ENCODE results near the gene ADGRF1.
"Not testable (repeated sequence)": the region's sequence is repeated elsewhere in the genome, so short reads cannot be mapped to it uniquely, and the experiment has no call there.

Gene ADGRF1

GRCh38 chr6:46990818-46991510 lies 51.2 kb downstream of the ADGRF1 start:
- peak; percentile 42 for TF ChIP-seq CTCF (IDR thresholded peaks at IDR 0.05; ENCODE audit: low read depth, low read length)
- H3K4me3 ChIP-seq (ENCODE audit: low read depth, low read length) = not testable (repeated sequence)
- peak; percentile 60 for DNase-seq (ENCODE audit: low read depth)

- no peak for TF ChIP-seq MYC (IDR thresholded peaks at IDR 0.05; ENCODE audit: low read depth, low read length)
- no peak for TF ChIP-seq MAX (IDR thresholded peaks at IDR 0.05; ENCODE audit: low read depth, low read length)
- no peak for TF ChIP-seq POLR2A (IDR thresholded peaks at IDR 0.05; ENCODE audit: extremely low read depth, insufficient read length)
- TF ChIP-seq CTCF (IDR thresholded peaks at IDR 0.05; ENCODE audit: low read depth, low read length) = no peak
- no peak overlapping the region for H3K4me3 ChIP-seq (ENCODE audit: low read depth, low read length)
- no peak for DNase-seq (ENCODE audit: low read depth)
Observed at GRCh38 chr6:46990031-46990644, 52.0 kb downstream of the ADGRF1 start.

GRCh38 chr6:46989398-46989797 lies 52.7 kb downstream of the ADGRF1 start:
- TF ChIP-seq POLR2A (IDR thresholded peaks at IDR 0.05; ENCODE audit: extremely low read depth, insufficient read length) = no peak
- TF ChIP-seq MAX (IDR thresholded peaks at IDR 0.05; ENCODE audit: low read depth, low read length) = no peak
- no peak for TF ChIP-seq CTCF (IDR thresholded peaks at IDR 0.05; ENCODE audit: low read depth, low read length)
- no peak for TF ChIP-seq MYC (IDR thresholded peaks at IDR 0.05; ENCODE audit: low read depth, low read length)
- DNase-seq (ENCODE audit: low read depth) = no peak
- H3K4me3 ChIP-seq (ENCODE audit: low read depth, low read length) = no peak overlapping the region

GRCh38 chr6:46985943-46986342 lies 56.2 kb downstream of the ADGRF1 start:
- DNase-seq (ENCODE audit: low read depth) = no peak
- no peak for TF ChIP-seq CTCF (IDR thresholded peaks at IDR 0.05; ENCODE audit: low read depth, low read length)
- no peak for TF ChIP-seq POLR2A (IDR thresholded peaks at IDR 0.05; ENCODE audit: extremely low read depth, insufficient read length)
- TF ChIP-seq MYC (IDR thresholded peaks at IDR 0.05; ENCODE audit: low read depth, low read length) = no peak
- no peak for TF ChIP-seq MAX (IDR thresholded peaks at IDR 0.05; ENCODE audit: low read depth, low read length)
- H3K4me3 ChIP-seq (ENCODE audit: low read depth, low read length) = no peak overlapping the region

GRCh38 chr6:46983007-46983411 lies 59.1 kb downstream of the ADGRF1 start:
- DNase-seq (ENCODE audit: low read depth) = no peak
- TF ChIP-seq MYC (IDR thresholded peaks at IDR 0.05; ENCODE audit: low read depth, low read length) = no peak
- no peak for TF ChIP-seq MAX (IDR thresholded peaks at IDR 0.05; ENCODE audit: low read depth, low read length)
- TF ChIP-seq POLR2A (IDR thresholded peaks at IDR 0.05; ENCODE audit: extremely low read depth, insufficient read length) = no peak
- TF ChIP-seq CTCF (IDR thresholded peaks at IDR 0.05; ENCODE audit: low read depth, low read length) = no peak
- H3K4me3 ChIP-seq (ENCODE audit: low read depth, low read length) = no peak overlapping the region

Measured in NB4 (cell line).